GM18526 (cell line): ENCODE data around the gene PXMP2.
A peak's percentile ranks its signal among the peaks of the same experiment; 100 is the strongest.

Experiments
- POLR2A ChIP-seq: IDR thresholded peaks from 3 replicates; pipeline ENCODE4 v1.6.1; 2011; ENCODE audit not compliant: insufficient read length; ENCODE audit errors: extremely low read depth

PXMP2 gene

GRCh38 chr12:132710043-132710404 is 22.6 kb downstream of the PXMP2 start:
- no peak for TF ChIP-seq POLR2A

- peak; percentile 89 for TF ChIP-seq POLR2A
Observed at GRCh38 chr12:132710405-132711079, 23.2 kb downstream of the PXMP2 start, which contains the start of gene PGAM5. Gene PGAM5, plus strand, starts transcription at chr12:132710842. Its CDS starts 35 bp downstream, at chr12:132710877.

- no peak for TF ChIP-seq POLR2A
Observed at GRCh38 chr12:132711080-132711843, 23.9 kb downstream of the PXMP2 start.

GRCh38 chr12:132713123-132713522 is 25.7 kb downstream of the PXMP2 start:
- no peak for TF ChIP-seq POLR2A

- no peak for TF ChIP-seq POLR2A
Observed at GRCh38 chr12:132715874-132716273, 28.5 kb downstream of the PXMP2 start.

- TF ChIP-seq POLR2A = no peak
Observed at GRCh38 chr12:132716356-132716755, 29.0 kb downstream of the PXMP2 start.

- no peak for TF ChIP-seq POLR2A
Observed at GRCh38 chr12:132717011-132717410, 29.6 kb downstream of the PXMP2 start.

- TF ChIP-seq POLR2A = no peak
Observed at GRCh38 chr12:132717531-132718387, 30.4 kb downstream of the PXMP2 start.

- no peak for TF ChIP-seq POLR2A
Observed at GRCh38 chr12:132718644-132719043, 31.3 kb downstream of the PXMP2 start.

GRCh38 chr12:132719141-132719953 is 32.0 kb downstream of the PXMP2 start:
- TF ChIP-seq POLR2A = no peak

GRCh38 chr12:132719954-132720324 is 32.6 kb downstream of the PXMP2 start:
- TF ChIP-seq POLR2A = no peak

- TF ChIP-seq POLR2A = no peak
Observed at GRCh38 chr12:132720606-132721345, 33.4 kb downstream of the PXMP2 start.

- no peak for TF ChIP-seq POLR2A
Observed at GRCh38 chr12:132723015-132723763, 35.8 kb downstream of the PXMP2 start.
